HG03025 (cell line): ENCODE measurements around the gene NR1D1.

Experiments used
- ATAC-seq: cut with Tn5 transposase; IDR thresholded peaks from one replicate; pipeline ENCODE4 v1.9.1; 2021; ENCODE audit warnings: mild to moderate bottlenecking, moderate library complexity; ENCODE audit not compliant: unreplicated experiment, low FRiP score

The NR1D1 gene

GRCh38 chr17:40112191-40112711, 11.9 kb upstream of the NR1D1 start:
- ATAC-seq = no peak

- ATAC-seq = no peak
These were observed 11.1 kb upstream of the NR1D1 start for GRCh38 chr17:40111221-40112128.

DNA sequence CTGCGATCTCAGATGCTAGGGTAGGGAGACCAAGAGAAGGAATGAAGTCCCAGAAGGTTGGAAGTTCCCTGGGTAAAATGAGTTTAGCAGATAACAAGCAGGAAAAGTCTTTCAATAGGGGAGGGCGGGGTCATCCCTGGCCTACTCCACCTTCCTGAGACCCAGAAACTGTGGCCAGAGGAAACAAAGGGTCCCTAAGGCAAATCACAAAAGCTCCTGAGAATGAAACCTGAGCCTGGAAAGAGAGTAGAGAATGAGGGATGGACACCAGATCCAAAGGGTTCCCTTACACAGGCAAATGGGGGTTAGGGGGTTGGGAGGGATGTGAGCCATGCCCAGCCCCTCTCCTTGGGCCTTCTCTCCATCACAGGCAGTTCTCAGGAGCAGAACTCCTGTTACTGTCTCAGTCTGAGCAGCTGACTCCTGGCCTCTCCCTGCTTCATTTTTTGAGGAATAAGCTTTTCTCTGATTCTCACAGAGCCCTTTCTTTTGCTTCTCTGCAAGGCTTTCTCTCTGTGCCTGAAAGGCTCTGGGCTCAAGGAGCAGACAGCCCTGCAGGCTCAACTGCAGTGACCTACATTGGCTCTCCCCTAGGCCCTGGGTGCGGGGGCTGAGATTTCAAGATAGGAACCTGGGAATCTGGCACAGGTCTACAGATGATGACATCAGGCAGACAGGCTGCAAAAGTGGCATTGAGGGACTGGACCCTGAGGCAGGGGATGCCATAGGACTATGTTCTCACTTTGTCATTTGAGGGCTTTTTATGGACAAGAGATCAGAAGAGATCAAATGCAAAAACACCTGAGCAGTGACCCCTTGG, 9.8 kb upstream of the NR1D1 start:
- ATAC-seq = no peak

- no peak for ATAC-seq
These were observed 8.8 kb upstream of the NR1D1 start for GRCh38 chr17:40108970-40109824.

- no peak for ATAC-seq
These were observed 7.3 kb upstream of the NR1D1 start for GRCh38 chr17:40107522-40108174.

GRCh38 chr17:40106760-40107521, 6.6 kb upstream of the NR1D1 start:
- no peak for ATAC-seq

DNA sequence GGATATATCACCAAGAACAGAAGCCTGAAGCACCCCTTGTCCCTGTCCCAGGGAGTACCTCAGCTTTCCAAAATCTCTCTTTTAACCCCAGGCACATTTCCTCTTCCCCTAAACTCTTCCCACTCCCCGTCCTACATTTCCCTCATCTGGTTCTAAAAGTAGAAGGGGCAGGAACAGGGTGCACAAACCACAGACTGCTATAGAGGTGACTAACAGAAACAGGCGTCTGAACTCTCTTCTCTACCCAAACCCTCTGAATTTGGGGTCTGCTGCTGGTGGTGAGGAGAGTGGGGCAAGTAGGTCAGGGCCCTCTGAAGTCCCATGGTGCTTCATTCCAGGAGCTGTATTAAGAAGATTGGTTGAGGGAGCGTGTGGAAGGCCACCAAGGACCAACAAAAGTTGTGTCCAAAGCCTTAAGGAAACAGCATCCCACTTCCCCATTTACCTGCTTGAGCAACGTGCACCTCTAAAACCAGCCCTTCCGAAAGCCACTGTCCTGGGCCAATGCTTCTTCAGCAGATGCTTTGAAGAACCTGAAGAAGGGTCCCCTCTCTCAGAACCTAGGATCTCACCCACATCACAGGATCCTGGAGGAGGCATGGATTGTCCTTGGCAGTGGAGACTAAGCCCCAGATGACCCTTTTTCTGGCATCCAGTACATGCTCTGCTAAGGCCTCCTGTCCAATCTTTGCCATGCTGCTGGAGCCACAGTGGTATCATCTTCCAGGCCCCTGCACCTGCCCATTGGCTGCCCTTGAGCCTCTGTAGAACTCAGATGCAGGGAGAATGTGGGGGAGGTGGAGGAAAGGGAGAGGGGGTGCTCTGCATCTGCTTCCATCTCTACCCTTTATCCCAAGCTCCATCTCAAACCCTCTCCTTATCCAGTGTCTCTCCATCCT, 5.7 kb upstream of the NR1D1 start:
- ATAC-seq = no peak

GRCh38 chr17:40104594-40105486, 4.5 kb upstream of the NR1D1 start:
- no peak for ATAC-seq

- no peak for ATAC-seq
These were observed 3.3 kb upstream of the NR1D1 start for GRCh38 chr17:40103688-40104087.

- no peak for ATAC-seq
These were observed 2.8 kb upstream of the NR1D1 start for GRCh38 chr17:40103071-40103661.

- no peak for ATAC-seq
These were observed 1.2 kb upstream of the NR1D1 start for GRCh38 chr17:40101367-40102210.

DNA sequence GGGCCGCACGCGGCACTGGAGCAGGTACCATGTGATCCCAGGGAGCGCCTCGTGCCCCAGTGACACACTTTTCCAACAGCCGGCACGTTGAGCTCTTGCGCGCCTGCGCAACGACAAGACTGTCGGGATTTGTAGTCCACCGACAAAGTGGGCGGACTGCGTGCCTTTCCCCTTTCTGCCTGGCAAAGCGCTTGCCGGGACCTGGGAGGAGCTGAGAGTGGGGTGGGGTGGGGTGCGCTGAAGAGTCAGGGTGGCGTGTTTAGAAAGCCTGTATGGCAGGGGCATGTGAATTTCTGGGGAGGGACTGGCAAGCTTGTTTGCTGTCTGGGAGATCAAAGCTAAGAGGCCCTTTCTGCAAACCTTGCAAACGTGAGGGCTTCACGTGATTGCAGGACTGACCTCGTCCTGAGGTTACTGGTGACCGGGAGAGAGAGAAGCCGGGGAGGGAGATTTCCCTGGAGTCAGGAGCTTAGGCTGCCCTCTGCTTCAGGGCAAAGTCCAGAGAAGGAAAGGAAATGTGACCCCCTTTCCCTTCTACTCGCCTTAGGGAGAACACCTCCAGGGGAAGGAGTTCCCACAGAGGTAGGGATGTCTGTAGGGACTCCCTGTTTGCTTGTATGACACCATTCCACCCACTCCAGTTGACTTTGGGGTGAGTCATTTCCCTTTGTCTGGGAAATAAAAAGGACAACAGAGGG, 429 bp upstream of the NR1D1 start:
- ATAC-seq = no peak

DNA sequence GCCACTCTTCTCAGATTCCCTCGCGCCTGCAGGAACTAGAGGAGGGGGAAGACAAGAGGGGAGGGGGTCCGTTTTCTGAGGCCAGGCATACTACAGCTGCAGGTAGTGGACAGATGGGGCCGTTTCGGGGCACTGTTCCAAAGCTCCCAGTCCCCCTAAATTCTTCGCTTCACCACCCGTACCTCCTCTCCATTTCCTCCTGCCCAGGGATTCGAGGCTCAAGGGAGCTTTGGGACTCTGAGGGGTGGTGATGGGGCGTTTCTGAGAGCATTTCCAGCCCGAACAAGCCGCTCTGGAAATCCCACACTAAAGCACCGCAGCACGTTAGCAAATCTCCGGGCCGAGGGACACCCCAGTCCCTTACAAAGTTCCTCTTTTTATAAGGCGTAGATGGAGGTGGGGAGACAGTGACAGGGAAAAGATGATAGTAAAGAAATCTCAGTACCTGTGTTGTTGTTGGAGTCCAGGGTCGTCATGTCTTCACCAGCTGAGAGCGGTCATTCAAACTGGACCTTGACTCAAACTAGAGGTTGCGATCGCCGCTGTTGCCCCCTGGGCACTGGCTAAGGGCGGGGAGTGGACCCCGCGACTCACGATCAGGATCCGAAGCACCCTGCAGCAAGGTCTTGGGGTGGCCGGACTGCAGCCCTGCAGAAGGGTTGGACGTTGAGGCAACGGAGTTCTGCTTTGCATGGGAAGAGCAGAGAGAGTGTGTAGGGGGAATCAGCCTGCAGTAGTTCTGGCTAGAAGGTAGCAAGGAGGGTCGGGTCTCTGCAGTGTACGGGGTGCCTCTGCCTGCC, 570 bp downstream of the NR1D1 start:
- ATAC-seq = no peak

- ATAC-seq = no peak
These were observed 1.4 kb downstream of the NR1D1 start for GRCh38 chr17:40098846-40099618.
